SK-N-SH (cell line): ENCODE measurements around the gene NANOGP8. TPM values are rescaled to one million over a fixed set of nuclear protein-coding genes. Genes with fewer than 3 reads are reported as not detected.

Experiments used
- CTCF ChIA-PET: fragments of 300-600, 350-600 bp; formaldehyde crosslinking; extraction: SDS; loops from one replicate; lab custom pipeline; 2021; lab: Yijun Ruan, JAX
- POLR2A ChIA-PET: fragments of 350-600 bp; sonication (Branson Sonifier 250); formaldehyde crosslinking; extraction: SDS; loops from one replicate; lab custom pipeline; 2020; ENCODE audit warnings: antibody characterized with exemption, inconsistent platforms; lab: Yijun Ruan, JAX
- DNase-seq: peaks from one replicate; pipeline ENCODE4 v3.0.0; 2012
- H2AFZ ChIP-seq: fragments of 200-600 bp; sonication (generic); 2 replicates; pipeline ENCODE4 v1.8.1; 2016; ENCODE audit warnings: antibody characterized with exemption, mild to moderate bottlenecking, low read depth
- H3F3A ChIP-seq: fragments of 200-600 bp; sonication (generic); replicated peaks from 2 replicates; pipeline ENCODE3; 2016; ENCODE audit warnings: antibody characterized with exemption, mild to moderate bottlenecking; ENCODE audit not compliant: insufficient read depth
- H3K27ac ChIP-seq, 2 experiments: fragments of 200-500 bp in 1 of 2; fragments of 200-600 bp in 1 of 2; sonication (Bioruptor generic) in 1 of 2; sonication (generic), shearing (Covaris generic) in 1 of 2; 2 replicates each; pipeline versions ENCODE4 v1.5.1 to v1.6.1; 2014 to 2016; ENCODE audit warnings: low read depth in 2 of 2, inconsistent platforms in 1 of 2, low read length in 1 of 2, mild to moderate bottlenecking in 1 of 2, mixed read lengths in 1 of 2
- H3K27me3 ChIP-seq: fragments of 200-600 bp; sonication (generic), shearing (Covaris generic); 2 replicates; pipeline ENCODE4 v1.6.1; 2016; ENCODE audit warnings: mixed run types; ENCODE audit not compliant: insufficient read depth
- H3K36me3 ChIP-seq, 2 experiments: fragments of 200-500 bp in 1 of 2; fragments of 200-600 bp in 1 of 2; sonication (Bioruptor generic) in 1 of 2; sonication (generic) in 1 of 2; replicated peaks in 1 of 2; 2 replicates each; pipeline versions ENCODE3 to v1.5.1; 2014 to 2016; ENCODE audit warnings: low read length in 1 of 2, mild to moderate bottlenecking in 1 of 2; ENCODE audit not compliant: insufficient read depth in 2 of 2, control insufficient read depth in 1 of 2
- H3K4me1 ChIP-seq, 2 experiments: fragments of 200-500 bp in 1 of 2; fragments of 200-600 bp in 1 of 2; sonication (Bioruptor generic) in 1 of 2; sonication (generic), shearing (Covaris generic) in 1 of 2; 2 replicates each; pipeline versions ENCODE4 v1.5.1 to v1.6.1; 2014 to 2016; ENCODE audit warnings: low read depth in 1 of 2, low read length in 1 of 2, mixed run types in 1 of 2; ENCODE audit not compliant: insufficient read depth in 2 of 2, control insufficient read depth in 1 of 2
- H3K4me2 ChIP-seq: fragments of 200-600 bp; sonication (generic), shearing (Covaris generic); 2 replicates; pipeline ENCODE4 v1.6.1; 2017; ENCODE audit warnings: mixed run types
- H3K4me3 ChIP-seq, 2 experiments: fragments of 200-500 bp in 1 of 2; fragments of 200-600 bp in 1 of 2; sonication (Bioruptor generic) in 1 of 2; sonication (generic), shearing (Covaris generic) in 1 of 2; 2 replicates each; pipeline versions ENCODE4 v1.5.1 to v1.8.1; 2014 to 2016; ENCODE audit warnings: low read depth in 2 of 2, inconsistent platforms in 1 of 2, low read length in 1 of 2, mild to moderate bottlenecking in 1 of 2, mixed read lengths in 1 of 2, moderate library complexity in 1 of 2
- H3K79me2 ChIP-seq: fragments of 200-600 bp; sonication (generic); 2 replicates; pipeline ENCODE4 v1.8.1; 2017; ENCODE audit warnings: mild to moderate bottlenecking; ENCODE audit not compliant: insufficient read depth
- H3K9ac ChIP-seq: fragments of 200-600 bp; sonication (generic); 2 replicates; pipeline ENCODE4 v1.6.1; 2017; ENCODE audit warnings: mixed run types
- H3K9me2 ChIP-seq: fragments of 200-600 bp; sonication (generic); 2 replicates; pipeline ENCODE4 v1.6.1; 2017; ENCODE audit warnings: mixed run types
- H3K9me3 ChIP-seq: fragments of 200-600 bp; sonication (generic); 2 replicates; pipeline ENCODE4 v1.6.1; 2017; ENCODE audit warnings: mixed run types, mild to moderate bottlenecking, moderate library complexity
- H4K20me1 ChIP-seq: fragments of 200-600 bp; sonication (generic); 2 replicates; pipeline ENCODE4 v1.6.1; 2017; ENCODE audit warnings: mild to moderate bottlenecking, mixed run types; ENCODE audit not compliant: insufficient read depth
- EZH2phosphoT487 ChIP-seq: fragments of 200-600 bp; sonication (generic); IDR thresholded peaks from 2 replicates; pipeline ENCODE4 v1.6.1; 2017; ENCODE audit warnings: low read depth, mixed run types, mild to moderate bottlenecking, antibody characterized with exemption, moderate library complexity, borderline replicate concordance
- FOSL2 ChIP-seq: IDR thresholded peaks from 2 replicates; pipeline ENCODE4 v1.4.0; 2012; ENCODE audit warnings: low read depth, mild to moderate bottlenecking, moderate library complexity, borderline replicate concordance
- MAX ChIP-seq: IDR thresholded peaks from 2 replicates; pipeline ENCODE4 v1.4.0; 2012; ENCODE audit warnings: low read depth
- NFIC ChIP-seq: IDR thresholded peaks from 2 replicates; pipeline ENCODE4 v1.4.0; 2012; ENCODE audit warnings: borderline replicate concordance
- NRF1 ChIP-seq: IDR thresholded peaks from 2 replicates; pipeline ENCODE4 v1.6.1; 2012; ENCODE audit warnings: low read depth, mild to moderate bottlenecking, low read length
- PBX3 ChIP-seq: IDR thresholded peaks from 2 replicates; pipeline ENCODE4; 2012
- POLR2AphosphoS5 ChIP-seq: IDR thresholded peaks from 2 replicates; pipeline ENCODE4 v1.6.1; 2012; ENCODE audit warnings: low read depth, low read length
- REST ChIP-seq: IDR thresholded peaks from 2 replicates; pipeline ENCODE4 v1.6.1; 2012; ENCODE audit warnings: mild to moderate bottlenecking, low read depth, low read length, moderate library complexity
- SIN3A ChIP-seq: IDR thresholded peaks from 2 replicates; pipeline ENCODE4 v1.6.1; 2012; ENCODE audit warnings: low read depth, mild to moderate bottlenecking, low read length, moderate library complexity, borderline replicate concordance
- TAF1 ChIP-seq: IDR thresholded peaks from 2 replicates; pipeline ENCODE4 v1.6.1; 2012; ENCODE audit warnings: low read depth, mild to moderate bottlenecking, low read length, moderate library complexity, borderline replicate concordance
- WGBS: methylation state at CpG from one replicate; pipeline ENCODE4 v1.1.6; 2017; ENCODE audit warnings: low lambda C conversion rate; 5-methylcytosine and 5-hydroxymethylcytosine counted together
- polyA plus RNA-seq, 3 experiments: library from polyadenylated mRNA; depleted of rRNA; stranded (reverse); fragments of >200 nt; gene quantifications; 2 replicates each; pipeline ENCODE4 v1.2.3, GENCODE V29; 2012

NANOGP8 gene
- polyA plus RNA-seq, 1 of the 3 experiments (the other 2 are of a cell fraction): not detected

- Histone ChIP-seq H3F3A (no peaks in the 10 kb centered on the region), H3K9ac (no peak overlapping the region), H3K9me3 (no peaks in the 10 kb centered on the region), H3K4me1 (no peaks in the 10 kb centered on the region), H3K4me3 (no peak overlapping the region), H3K4me2 (no peak overlapping the region), H3K27me3 (no peaks in the 10 kb centered on the region), H3K36me3 (no peaks in the 10 kb centered on the region), H3K79me2 (no peaks in the 10 kb centered on the region), H2AFZ (0 out of 2 replicates have a peak overlapping the region, but pooled peaks have one; percentile 25), H3K9me2 (no peaks in the 10 kb centered on the region), H3K27ac (no peak overlapping the region), H4K20me1 (no peaks in the 10 kb centered on the region)
- TF ChIP-seq TAF1 (no peak), EZH2phosphoT487 (no peak), REST (no peak)
- no peak for DNase-seq
- POLR2A ChIA-PET: no interaction called here
- CTCF ChIA-PET: interaction anchor here (1.5 kb wide), 1 partner anchor 18 kb away, joined by 4 read pairs; no protein-coding TSS in a partner anchor
- 82% methylated on average over 13 of the region's 13 CpGs for WGBS
Observed at GRCh38 chr15:35061161-35061824, 23.8 kb downstream of the NANOGP8 start.

- WGBS: 89% methylated on average over 4 of the region's 4 CpGs
- CTCF ChIA-PET: interaction anchor here (1.3 kb wide), 1 partner anchor 384 kb away, joined by 4 read pairs; no protein-coding TSS in a partner anchor
- TF ChIP-seq PBX3: no peak
- TF ChIP-seq NRF1: no peak
- no peak for TF ChIP-seq SIN3A
- TF ChIP-seq MAX: no peak
- TF ChIP-seq FOSL2: no peak
- no peak for TF ChIP-seq POLR2AphosphoS5
- TF ChIP-seq NFIC: no peak
- TF ChIP-seq, all 33 proteins: peak for 0
Observed at GRCh38 chr15:35060591-35060990, 24.5 kb downstream of the NANOGP8 start.

More at GRCh38 chr15:35060591-35060990, 24.5 kb downstream of the NANOGP8 start:
- Histone ChIP-seq H3K4me1 (no peaks in the 10 kb centered on the region), H2AFZ (no peak overlapping the region), H3K27ac (no peak overlapping the region), H3K9ac (no peak overlapping the region), H3K9me2 (no peaks in the 10 kb centered on the region), H3K27me3 (no peaks in the 10 kb centered on the region), H3K79me2 (no peaks in the 10 kb centered on the region), H4K20me1 (no peaks in the 10 kb centered on the region), H3K9me3 (no peaks in the 10 kb centered on the region), H3F3A (no peaks in the 10 kb centered on the region), H3K4me3 (no peak overlapping the region), H3K4me2 (no peak overlapping the region), H3K36me3 (no peaks in the 10 kb centered on the region)
- DNase-seq: no peak
- POLR2A ChIA-PET: no interaction called here
